RWPE1 (cell line): ENCODE measurements around the gene GLE1.
A peak's percentile ranks its signal among the peaks of the same experiment; 100 is the strongest.

Experiments
- CTCF ChIA-PET: fragments of 350-600 bp; sonication (Branson Sonifier 250); formaldehyde crosslinking; extraction: SDS; loops from one replicate; lab custom pipeline; 2021; lab: Yijun Ruan, JAX
- POLR2A ChIA-PET: fragments of 400-600 bp; formaldehyde crosslinking; extraction: SDS; loops from one replicate; lab custom pipeline; 2020; ENCODE audit warnings: antibody characterized with exemption; ENCODE audit not compliant: low non-redundant PET; lab: Yijun Ruan, JAX
- DNase-seq: peaks from one replicate; pipeline ENCODE4 v3.0.0; 2012; ENCODE audit warnings: low spot score
- H3K27ac ChIP-seq: fragments of 450-650 bp; 2 replicates; pipeline ENCODE4 v1.5.1; 2017
- CTCF ChIP-seq: fragments of 450-650 bp; conservative IDR thresholded peaks from 2 replicates; pipeline ENCODE4 v1.5.1; 2017; ENCODE audit warnings: low read depth, mild to moderate bottlenecking

Gene GLE1

DNA sequence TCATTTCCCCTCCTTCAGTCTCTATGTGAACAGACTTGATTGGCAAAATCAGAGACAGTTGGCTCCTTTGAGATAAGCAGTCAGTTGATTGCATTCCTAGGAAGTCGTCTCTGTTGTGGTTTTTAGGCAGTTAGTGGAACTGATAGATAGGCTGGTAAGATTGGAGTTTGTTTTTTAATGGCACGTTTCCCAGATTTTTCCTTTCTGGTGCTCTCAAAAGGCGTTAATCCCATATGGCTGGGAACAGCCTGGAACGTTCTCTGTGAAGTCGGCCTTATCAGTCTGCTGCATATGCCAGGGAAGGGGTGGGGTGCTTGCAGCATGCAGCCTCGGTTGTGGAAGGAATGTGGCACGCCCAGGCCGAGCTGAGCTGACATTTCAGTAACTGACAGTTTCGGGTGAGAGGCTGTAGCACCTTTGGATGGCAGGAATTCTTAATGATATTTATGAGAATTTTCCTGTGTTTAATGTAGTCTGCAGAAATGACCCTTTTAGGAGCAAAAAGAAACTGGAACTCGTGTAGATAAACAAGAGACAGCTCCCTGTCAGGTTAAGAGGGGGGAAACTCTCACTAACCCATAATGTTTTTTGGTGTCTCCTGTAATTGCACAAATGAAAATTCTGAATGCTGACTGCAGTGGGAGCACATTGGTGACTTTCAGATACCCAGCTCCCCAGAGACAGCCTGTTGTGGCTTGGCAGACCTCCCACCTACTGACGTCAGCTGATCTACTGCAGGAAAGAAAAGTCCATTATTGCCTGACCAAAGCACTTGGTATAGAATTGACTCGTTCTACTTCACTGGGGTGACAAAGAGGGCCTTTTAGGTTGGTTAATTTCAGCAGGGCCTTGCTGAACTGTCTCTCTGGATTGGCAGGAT, 54.2 kb downstream of the GLE1 start:
- DNase-seq: peak; percentile 87
- CTCF ChIA-PET: interaction anchor here (1.2 to 1.5 kb wide), 2 partner anchors 54 to 77 kb away, joined by 3 read pairs; partner anchors contain the start of gene GLE1
- TF ChIP-seq CTCF: no peak
- H3K27ac ChIP-seq: peak overlapping the region; percentile 81
- POLR2A ChIA-PET: no interaction called here

DNA sequence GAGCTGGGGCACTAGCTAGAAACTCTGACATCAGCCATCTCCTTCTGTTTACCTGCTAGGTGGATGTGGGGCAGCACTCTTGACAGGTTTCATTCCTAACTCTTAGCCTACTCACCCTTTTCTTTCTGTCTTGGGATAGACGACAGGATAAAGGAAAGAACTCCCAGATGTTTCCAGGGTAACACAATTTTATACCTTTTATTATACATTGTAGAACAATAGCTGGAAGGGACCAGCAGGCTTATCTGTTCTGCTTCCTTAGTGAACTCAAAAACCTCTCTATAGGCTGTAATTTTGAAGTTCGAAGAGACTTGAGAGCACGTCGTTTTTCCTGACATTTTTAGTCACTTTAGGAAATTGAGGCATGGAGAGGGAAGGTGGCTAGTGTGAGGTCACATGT, 61.1 kb downstream of the GLE1 start:
- no peak overlapping the region for H3K27ac ChIP-seq
- DNase-seq: no peak
- ChIA-PET POLR2A (no interaction called here), CTCF (no interaction called here)
- no peak for TF ChIP-seq CTCF

GRCh38 chr9:128568470-128569078, 64.1 kb downstream of the GLE1 start:
- CTCF ChIA-PET: interaction anchor here (0.7 to 1.1 kb wide), 2 partner anchors 67 to 316 kb away, joined by 3 read pairs; no protein-coding TSS in a partner anchor
- POLR2A ChIA-PET: no interaction called here
- DNase-seq: no peak

DNA sequence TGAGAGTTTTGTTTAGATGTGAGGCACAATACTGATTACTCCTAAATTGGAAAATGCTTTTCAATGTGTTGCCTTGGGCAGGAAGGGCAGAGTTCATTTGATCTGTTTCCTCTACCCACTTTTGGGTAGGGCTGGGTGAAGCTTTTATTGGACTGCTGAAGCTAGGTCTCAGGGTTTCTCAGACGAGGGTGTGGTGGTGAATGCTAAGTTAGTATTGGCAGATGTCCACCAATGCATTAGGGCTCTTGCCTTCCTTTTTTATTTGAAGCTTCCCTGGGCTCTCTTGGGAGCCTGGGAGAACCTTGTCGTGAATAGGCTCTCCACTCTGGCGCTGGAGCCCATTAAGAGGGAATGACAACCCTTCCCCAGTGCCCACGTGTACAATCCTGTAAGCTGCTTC, 71.0 kb downstream of the GLE1 start:
- no peak for TF ChIP-seq CTCF
- ChIA-PET CTCF (interaction anchor here (0.6 to 1.1 kb wide), 2 partner anchors 23 to 91 kb away, joined by 3 to 4 read pairs; partner anchors contain the start of gene SPTAN1), POLR2A (no interaction called here)
- no peak overlapping the region; the same call in 1 of the 2 replicates for H3K27ac ChIP-seq
- no peak for DNase-seq

More at GRCh38 chr9:128568470-128569078, 64.1 kb downstream of the GLE1 start:
- no peak overlapping the region for H3K27ac ChIP-seq
- TF ChIP-seq CTCF: no peak

DNA sequence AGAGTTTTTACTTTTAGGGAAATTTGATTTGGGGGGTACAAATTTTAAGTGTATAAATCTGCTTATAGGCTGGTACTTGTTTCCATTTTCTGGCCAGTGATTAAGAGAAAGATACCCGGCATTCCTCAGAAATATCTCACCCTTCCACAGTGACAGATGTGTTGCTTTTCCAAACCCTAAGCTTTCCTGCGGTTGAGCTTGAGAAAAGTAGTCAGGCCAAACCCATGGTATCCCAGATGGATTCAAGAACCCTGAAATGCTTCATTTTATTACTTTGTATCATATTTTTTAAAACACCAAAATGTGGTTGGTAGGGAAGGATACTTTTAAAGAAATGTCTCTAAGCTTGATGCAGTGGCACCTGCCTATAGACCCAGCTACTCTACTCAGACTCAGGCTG, 71.4 kb downstream of the GLE1 start:
- POLR2A ChIA-PET: no interaction called here

More for the DNA sequence above, 71.4 kb downstream of the GLE1 start:
- TF ChIP-seq CTCF: no peak
- CTCF ChIA-PET: interaction anchor here (1.1 kb wide), 1 partner anchor 23 kb away, joined by 3 read pairs; the partner anchor contains the start of gene SPTAN1
- no peak for DNase-seq
- H3K27ac ChIP-seq: no peak overlapping the region; the same call in 1 of the 2 replicates
